GM19328 (cell line): ENCODE results near the gene HS3ST6.
"Not testable (repeated sequence)": the region's sequence is repeated elsewhere in the genome, so short reads cannot be mapped to it uniquely, and the experiment has no call there.

Source experiments
- ATAC-seq: cut with Tn5 transposase; IDR thresholded peaks from one replicate; pipeline ENCODE4 v1.9.1; 2021; ENCODE audit warnings: mild to moderate bottlenecking, moderate library complexity; ENCODE audit not compliant: unreplicated experiment

HS3ST6 gene

DNA sequence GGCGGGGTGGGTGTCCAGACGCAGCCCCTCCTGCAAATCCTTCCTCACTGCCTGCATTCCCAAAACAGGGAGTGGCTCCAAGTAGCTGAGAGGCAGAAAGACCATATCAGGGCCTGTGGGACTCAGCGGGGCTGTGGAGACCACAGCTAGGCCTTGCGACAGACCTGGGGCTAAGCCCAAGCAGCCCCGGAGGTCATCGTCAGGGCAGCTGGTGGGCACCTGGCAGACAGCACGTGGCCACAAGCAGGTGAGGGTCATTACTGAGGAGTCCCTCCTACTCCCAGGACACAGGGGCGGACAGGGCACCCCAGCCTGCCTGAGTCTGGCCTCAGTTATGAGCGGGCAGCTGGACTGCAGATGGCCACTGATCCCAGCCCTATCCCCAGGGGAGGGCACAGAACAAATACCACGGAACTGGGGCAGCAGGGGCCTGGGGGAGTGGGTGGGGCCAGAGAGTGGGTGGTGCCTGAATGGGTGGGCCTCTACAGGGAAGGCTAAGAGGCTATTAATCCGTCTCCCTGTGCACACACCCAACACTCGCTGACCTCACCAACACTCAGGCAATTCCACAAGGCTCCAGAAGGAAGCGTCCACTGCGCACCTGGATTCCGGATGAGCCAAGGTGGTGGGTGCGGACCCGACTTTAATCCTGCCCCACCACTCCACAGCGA is 8.5 kb downstream of the HS3ST6 start:
- ATAC-seq, result no peak

DNA sequence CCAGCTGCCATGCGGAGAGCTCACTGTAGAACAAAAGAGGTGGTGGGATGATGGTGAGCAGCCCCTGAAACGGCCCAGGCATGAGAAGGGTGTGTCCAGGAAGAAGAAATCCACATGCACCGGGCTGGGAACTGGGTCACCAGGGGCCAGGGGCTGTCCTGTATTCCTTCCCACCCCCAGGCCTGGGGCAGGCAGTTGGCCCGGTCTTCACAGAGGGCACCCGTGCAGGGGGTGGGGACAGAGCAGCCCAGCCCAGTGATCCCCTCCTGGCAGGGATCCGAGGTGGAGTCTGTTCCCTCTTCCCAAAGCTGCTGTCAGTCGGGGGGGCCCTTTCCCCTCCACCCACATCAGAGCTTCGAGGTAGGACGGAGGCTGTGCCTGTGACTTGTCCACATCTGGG is 9.2 kb downstream of the HS3ST6 start:
- no peak for ATAC-seq

DNA sequence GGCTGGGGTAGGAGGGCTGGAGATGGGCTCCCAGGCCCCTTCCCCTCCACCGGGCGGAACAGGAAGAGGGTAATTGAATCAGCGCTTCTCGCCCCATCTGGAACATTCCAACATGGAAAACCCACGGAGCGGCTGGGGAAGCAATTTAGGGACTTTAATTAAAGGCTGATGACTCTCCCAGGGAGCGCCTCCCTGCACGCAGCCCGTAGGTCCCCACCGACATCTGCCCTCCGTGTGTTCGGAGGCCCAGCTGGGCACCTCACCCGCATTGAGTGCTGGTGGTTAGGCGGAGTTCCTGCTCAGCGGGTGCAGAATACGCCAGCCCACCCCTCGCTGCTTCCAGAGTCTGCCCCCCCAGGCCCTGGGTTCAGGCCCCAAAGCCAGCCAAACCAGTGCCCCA is 10.0 kb downstream of the HS3ST6 start:
- no peak for ATAC-seq

DNA sequence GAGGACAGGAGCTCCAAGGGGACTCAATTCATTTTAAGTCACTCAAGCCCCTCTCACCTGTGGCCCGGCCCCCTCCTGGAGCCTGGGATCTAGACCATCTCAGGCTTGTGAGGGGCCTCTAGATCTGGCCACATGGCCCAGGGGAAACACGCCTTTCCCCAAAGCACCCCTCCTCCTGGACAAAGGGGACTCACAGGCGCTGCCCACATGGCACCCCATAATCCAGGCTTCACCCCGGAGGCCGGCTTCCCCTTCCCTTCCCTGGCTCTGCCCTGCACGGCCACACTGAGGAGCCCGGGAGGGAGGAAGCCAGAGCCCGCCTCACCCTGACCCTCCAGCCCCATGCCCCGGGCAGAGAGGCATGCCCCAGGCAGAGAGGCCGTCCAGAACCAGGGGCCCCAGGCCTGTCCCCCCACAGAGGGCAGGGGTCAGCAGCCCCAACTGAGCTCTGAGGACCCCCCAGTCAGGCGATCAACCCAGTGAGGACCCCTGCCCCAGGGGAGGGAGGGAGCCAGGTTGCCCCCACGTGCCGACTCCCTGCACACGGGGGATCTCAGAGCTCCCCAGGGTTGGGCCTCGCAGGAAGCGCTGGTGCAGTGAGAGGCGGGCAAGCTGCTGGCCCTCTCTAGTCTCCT is 10.9 kb downstream of the HS3ST6 start:
- ATAC-seq, result no peak

DNA sequence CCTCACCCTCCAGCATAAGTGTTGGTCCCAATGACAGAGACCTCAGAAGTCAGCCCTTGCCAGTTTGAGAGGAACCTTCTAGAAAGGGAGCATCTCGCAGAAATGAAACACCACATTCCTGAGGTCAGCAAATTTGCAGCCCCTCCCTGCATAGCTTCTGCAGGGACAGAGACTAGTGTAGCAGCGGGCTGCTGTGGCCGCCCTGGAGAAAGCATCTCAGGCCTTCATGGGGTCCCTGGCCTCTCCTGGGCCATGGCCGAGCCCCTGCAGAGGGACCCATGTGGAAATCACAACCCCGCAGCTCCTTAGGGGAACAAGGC is 11.4 kb downstream of the HS3ST6 start:
- ATAC-seq, result no peak

DNA sequence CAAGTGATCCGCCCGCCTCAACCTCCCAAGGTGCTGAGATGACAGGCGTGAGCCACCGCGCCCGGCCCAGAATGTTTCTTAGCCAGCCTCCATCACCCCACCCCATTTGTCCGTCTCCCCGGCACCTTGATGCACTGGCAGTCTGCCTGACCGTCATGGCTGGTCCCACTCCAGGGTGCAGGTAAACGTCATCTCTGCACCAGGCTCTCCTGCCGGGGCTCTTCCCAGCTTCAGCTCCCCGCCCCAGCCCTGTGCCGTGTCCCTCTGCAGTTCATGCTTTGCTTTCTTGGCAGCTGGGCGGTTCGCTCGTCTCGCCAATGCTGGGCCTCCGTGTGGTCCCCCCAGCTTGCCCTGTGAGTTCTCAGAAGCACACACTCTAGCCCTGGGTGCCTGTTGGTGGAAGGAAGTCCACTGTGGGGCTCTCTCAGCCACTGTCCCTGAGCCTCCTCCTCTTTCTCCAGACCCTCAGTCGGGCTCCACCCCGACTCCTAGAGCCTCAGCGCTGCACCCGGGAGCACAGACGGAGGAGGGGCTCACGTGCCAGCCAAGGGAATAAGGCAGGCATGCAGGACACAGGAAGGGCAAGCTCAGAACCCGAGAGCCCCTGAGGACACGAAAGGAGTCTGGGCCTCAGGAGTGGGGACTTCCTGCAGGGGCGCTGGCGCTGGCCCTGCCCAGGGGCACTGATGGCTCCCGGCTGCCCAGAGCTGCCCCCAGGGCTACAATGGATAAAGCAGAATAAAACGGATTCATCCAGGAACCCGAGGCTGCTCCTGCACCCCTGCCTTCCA is 12.0 kb downstream of the HS3ST6 start:
- ATAC-seq, result no peak

DNA sequence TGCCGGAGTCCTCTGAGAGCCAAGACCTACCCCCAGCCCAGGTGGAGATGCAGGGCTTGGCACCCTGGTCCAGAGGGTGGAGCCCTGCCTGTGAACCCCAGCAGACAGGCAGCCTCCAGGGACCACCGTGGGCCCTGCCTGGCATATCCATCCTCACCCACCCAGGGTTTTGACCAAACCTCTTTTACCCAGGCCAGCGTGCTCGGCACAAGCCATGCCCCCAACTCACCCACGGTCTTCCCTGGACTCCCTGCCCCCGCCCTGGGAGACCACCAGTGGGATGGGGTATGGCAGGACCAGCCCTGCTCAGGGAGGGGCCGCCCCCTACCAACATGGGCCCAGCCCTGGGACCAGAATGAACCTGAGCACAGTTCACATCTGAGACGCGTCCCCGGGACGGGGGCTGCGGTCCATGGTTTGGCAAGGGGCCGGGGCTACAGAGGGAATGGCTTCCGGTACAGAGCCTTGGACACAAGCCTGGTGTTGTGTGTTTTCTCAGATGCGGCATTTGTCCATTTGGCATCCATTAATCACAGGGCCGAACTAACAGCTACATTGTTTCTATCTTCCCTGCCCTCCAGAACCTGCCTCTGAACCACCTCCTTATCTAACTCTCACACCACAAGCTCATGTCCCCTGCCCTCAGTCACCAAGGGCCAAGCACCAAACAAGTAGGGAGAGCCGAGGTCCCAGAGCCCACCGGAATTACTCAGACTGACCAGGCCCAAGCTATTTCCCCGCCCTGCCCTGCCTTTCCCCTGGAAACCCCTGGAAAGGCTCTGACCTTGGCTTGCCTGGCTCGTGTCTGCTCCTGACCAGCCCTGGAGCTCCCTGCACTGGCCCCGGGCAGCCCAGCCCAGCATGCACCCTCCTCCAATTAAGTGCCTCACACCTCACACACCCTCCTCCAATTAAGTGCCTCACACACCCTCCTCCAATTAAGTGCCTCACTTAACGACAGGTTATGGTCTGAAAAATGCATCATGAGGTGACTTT is 14.1 kb downstream of the HS3ST6 start:
- no peak for ATAC-seq

DNA sequence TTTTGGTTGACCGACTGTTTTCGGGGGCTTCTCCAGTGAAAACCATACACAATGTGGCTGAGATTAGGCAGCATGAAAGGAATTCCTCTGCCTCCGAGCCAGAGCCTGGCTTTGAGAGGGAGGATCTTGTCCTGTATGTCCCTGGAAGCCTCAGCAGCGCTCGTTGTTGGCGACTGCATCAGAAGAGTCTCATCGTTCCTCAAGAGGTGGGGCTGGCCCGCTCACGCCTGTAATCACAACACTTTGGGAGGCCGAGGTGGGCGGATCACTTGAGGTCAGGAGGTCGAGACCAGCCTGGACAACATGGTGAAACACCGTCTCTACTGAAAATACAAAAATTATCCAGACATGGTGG is 15.0 kb downstream of the HS3ST6 start:
- no peak for ATAC-seq

DNA sequence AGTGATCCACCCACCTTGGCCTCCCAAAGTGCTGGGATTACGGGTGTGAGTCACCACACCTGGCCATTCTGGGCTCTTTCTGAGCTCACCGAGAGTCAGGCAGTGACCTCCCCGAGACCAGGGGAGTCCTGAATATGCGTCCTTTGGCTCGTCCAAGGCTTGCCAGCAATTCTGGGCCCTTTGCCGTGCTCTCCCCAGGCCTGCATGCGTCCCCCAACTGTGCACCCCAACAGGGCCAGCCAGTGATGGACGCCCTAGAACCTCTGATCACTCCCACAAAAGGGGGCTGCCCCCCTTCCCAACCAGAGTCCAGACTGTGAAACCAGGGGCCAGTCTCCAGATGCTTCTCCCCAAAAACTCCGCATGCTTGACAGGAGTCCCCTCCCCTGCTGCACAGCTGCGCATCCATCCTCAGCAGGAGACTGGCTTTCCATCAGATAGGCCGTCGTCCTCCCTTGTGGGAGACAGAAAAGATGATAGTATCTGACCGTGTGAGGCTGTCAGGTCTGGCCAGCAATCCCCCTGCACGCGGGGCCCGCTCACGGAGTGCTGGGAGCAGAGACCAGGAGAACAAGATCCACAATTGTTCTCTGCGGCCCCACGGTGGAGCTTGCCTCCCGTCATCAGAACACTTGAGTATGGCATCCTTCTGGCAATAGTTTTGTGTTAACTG is 15.5 kb downstream of the HS3ST6 start:
- ATAC-seq, result no peak

DNA sequence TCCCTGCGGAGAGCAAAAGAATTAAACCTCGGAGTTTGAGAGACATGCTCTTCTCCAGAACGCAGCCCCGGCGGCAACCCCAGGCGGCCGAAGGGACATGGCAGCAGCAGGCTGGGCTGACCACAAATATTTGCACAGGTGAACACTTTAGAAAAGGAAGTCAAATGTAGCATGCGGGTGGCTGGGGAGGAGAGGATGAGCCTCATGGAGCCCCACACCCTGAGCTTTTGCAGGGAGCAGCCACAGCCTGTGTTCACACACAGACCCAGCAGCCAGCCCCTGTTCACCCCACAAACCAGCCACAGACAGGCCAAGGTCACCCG is 17.8 kb downstream of the HS3ST6 start:
- ATAC-seq, result no peak

DNA sequence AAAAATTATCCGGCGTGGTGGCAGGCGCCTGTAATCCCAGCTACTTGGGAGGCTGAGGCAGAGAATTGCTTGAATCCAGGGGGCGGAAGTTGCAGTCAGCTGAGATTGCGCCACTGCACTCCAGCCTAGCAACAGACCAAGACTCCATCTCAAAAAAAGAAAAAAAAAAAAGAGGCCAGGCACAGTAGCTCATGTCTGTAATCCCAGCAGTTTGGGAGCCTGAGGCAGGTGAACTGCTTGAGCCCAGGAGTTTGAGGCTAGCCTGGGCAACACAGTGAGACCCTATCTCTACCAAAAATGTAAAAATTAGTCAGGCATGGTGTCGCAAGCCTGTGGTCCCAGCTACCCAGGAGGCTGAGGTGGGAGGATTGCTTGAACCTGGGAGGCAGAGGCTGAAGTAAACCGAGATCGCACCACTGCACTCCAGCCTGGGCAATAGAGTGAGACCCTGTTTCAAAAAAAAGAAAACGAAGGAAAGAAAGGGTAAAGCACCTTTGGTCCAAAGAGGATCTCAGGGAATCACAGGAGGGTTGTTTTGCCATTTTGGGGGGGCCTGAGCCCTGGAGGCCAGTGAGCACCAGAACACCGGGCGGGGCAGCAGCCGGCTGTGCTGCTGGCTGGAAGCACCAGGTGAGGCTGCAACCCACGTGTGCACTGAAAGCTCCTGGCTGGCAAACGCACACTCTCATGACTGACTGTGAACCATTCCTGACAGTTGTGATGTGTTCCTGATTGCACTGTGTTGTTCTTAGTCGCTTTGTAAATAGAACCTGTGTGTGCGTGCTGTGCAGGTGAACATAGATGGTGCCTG is 18.4 kb downstream of the HS3ST6 start:
- no peak for ATAC-seq

DNA sequence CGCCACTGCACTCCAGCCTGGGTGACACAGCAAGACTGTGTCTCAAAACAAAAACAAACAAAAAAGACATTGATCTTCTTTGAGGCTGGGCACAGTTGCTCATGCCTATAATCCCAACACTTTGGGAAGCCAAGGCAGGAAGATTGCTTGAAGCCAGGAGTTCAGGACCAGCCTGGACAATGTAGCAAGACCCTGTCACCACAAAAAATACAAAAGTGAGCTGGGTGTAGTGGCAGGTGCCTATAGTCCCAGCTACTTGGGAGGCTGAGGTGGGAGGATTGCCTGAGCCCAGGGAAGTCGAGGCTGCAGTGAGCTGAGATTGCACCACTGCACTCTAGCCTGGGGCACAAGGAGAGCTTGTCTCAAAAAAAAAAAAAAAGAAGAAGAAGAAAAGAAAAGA is 20.5 kb downstream of the HS3ST6 start:
- ATAC-seq, result not testable (repeated sequence)

DNA sequence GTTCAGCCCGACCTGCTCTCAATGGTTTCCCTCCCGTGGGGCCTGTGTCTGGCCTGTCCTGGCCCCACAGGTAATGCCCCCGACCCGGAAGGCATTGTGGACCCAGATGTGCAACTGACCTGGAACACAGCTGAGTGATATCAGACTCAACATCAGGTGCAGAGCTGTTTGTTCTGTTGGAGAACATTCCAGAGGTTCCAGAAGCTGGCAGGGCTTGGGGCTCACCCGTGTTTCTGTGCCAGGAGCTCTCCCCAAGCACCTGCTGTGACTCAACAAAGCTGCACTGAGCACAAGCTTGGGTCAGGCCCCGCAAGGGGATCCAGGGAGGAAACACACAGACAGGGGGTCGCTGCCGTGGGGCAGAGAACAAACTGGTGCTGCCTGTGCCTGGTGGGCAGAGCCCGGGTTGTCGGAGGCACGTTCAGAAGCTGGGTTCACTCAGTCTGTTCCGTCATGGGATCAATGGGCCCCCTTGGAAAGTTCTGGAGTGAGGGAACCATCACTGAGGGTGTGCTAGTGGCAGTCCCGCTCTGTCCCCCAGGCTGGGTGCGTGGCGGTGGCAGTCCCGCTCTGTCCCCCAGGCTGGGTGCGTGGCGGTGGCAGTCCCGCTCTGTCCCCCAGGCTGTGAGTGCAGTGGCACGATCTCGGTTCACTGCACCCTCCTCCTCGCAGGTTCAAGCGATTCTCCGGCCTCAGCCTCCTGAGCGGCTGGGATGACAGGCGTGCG is 22.1 kb downstream of the HS3ST6 start:
- no peak for ATAC-seq

DNA sequence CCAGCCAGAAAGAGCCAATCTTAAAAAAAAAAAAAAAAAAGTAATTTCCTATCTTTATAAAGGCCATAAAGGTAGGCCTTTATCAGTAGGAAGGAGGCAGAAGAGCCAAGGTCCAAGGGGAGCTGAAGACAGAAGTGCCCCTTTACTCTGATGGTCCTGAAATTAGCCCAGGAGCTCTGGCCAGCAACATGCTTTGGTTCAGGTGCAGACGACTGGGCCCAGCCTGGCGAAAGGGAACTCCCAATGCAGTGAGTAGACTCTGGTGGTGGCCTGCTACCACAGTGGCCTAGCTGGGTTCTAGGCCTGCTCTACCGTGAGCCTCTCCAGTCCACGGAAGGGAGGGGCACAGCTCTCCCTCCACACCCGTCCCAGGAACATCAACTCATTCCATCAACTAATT is 23.1 kb downstream of the HS3ST6 start:
- no peak for ATAC-seq

DNA sequence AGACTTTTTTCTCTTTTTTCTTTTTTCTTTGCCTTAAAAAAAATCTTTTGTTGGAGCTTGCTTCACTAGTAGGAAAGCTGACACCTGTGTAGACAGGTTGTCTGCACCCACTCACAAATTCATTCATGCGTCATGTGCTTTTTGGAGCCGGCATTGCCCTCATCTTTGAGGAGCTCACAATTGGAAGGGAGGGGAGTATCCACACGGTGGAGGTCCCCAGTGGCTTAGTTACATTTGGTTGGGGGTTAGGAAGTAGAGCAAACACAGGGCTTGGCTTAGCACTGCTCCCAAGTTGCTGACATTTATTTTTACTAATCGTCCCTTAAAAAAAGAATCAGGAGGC is 27.5 kb downstream of the HS3ST6 start:
- ATAC-seq, result no peak

DNA sequence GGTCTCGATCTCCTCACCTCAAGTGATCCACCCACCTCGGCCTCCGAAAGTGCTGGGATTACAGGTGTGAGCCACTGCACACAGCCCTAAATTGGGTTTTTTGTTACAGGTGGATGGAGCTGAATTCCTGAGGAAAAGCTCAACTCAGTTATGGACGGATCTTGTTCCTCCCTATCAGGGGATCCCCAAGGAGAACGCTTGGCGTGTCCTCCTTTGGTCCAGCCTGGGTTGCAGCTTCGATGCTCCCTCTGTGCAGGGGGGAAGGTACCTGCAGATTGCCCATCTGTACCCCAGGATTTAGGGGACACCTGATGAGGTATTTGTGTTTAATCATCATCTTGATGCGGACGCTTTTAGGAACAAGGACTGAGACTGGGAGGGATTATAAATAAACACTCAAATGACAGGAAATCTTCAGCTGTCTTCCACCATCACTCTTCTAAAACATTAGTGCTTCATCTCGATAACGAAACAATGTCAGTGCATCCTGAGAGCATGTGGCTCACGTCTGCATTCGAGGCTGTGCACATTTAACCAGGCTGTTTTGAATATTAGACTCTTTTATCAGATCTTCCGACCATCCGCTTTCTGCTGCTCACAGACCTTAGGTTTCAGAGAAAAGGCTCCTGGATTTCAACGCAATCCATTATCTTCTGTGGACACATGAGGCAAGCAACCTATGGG is 28.0 kb downstream of the HS3ST6 start:
- ATAC-seq, result no peak

DNA sequence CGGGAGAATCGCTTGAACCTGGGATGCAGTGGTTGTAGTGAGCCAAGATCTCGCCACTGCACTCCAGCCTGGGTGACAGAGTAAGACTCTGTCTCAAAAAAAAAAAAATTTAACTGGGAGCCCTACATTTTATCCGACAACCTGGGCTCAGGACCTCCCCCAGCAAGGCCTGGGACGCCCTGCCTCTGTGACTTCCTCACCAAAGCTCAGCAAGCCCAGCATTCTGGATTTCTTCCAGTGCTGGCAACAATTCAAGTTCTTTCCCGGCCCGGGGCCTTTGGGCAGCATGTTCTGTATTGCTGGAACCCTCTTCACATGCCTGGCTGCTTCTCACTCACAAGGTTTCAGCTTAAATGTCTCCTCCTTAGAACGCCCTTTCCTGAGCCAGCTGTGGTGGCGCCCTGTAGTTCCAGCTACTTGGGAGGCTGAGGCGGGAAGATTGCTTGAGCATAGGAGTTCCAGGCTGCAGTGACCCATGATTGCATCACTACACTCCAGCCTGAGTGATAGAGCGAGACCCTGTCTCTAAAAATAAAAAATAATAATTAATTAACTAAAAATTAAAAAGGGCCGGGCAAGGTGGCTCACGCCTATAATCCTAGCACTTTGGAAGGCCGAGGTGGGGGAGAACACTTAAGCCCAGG is 30.4 kb downstream of the HS3ST6 start:
- no peak for ATAC-seq

DNA sequence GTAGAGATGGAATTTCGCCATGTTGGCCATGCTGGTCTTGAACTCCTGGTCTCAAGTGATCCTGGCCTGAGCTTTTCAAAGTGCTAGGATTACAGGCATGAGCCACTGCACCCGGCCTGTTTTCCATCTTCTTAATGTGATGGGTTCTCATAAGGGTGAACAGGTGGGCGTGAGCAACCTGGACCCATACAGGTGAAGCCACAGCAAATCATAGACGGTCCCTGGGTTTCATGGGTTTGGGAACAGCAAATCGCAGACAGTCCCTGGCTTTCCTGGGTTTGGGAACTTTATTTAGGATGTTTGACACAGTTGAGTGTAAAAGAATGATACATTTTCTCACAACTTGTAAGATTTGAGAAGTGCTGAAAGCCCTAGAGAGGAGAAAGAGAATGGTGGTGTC is 33.3 kb downstream of the HS3ST6 start:
- no peak for ATAC-seq
